Ishikawa (cell line): ENCODE data around the gene RGL1.

ENCODE experiments used
- CEBPB ChIP-seq: IDR thresholded peaks from 2 replicates; pipeline ENCODE4 v1.6.1; 2012
- CREB1 ChIP-seq: IDR thresholded peaks from 2 replicates; pipeline ENCODE4 v1.6.1; 2012; ENCODE audit warnings: low read depth
- EP300 ChIP-seq: IDR thresholded peaks from 2 replicates; pipeline ENCODE4 v1.6.1; 2012; ENCODE audit warnings: borderline replicate concordance
- MAX ChIP-seq: IDR thresholded peaks from 2 replicates; pipeline ENCODE4 v1.6.1; 2012
- RAD21 ChIP-seq: IDR thresholded peaks from 2 replicates; pipeline ENCODE4 v1.6.1; 2012; ENCODE audit warnings: low read depth
- REST ChIP-seq: IDR thresholded peaks from 2 replicates; pipeline ENCODE4 v1.6.1; 2012; ENCODE audit warnings: low read depth, mild to moderate bottlenecking
- TAF1 ChIP-seq: IDR thresholded peaks from 2 replicates; pipeline ENCODE4 v1.6.1; 2012; ENCODE audit warnings: low read depth, mild to moderate bottlenecking
- TCF12 ChIP-seq: IDR thresholded peaks from 2 replicates; pipeline ENCODE4 v1.6.1; 2012; ENCODE audit warnings: low read depth
- YY1 ChIP-seq: IDR thresholded peaks from 2 replicates; pipeline ENCODE4 v1.6.1; 2012; ENCODE audit warnings: low read depth

DNA sequence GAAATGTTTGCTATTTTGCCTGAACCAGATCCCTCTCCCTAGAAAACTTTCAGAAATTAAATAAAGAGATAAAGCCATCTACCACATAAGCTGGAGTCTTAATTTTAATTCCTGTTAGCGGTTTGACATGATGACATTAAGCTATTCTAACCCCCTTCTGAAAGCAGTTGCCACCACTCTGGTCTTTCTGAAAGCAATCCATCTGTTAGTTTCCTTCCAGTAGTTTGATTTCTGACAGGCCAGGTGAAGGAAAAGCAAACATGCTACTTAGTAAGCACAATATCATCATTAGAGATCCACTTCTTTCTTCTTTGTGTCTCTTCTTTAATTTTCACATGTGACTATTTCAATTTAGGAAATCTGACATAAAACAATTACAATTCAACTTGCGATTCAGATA lies 39.9 kb downstream of the RGL1 start:
- TF ChIP-seq EP300 (no peak), CREB1 (no peak), CEBPB (no peak), MAX (no peak), TCF12 (no peak), TAF1 (no peak), RAD21 (no peak), REST (no peak), YY1 (no peak)
